ENCODE measurements around the gene NAV1.

NAV1 gene

GRCh38 chr1:201556841-201557571 lies 18.1 kb downstream of the NAV1 start:
- H4K12ac ChIP-seq (ENCODE audit: low read depth, low read length): no peak overlapping the region
- no peak overlapping the region for H3K23ac ChIP-seq (ENCODE audit: low read length)
- no peak overlapping the region for H4K8ac ChIP-seq (ENCODE audit: low read depth, low read length)
- no peak overlapping the region for H3K14ac ChIP-seq (ENCODE audit: low read length)
- H3K79me1 ChIP-seq (ENCODE audit: low read length): no peaks in the 10 kb centered on the region
- H4K91ac ChIP-seq (ENCODE audit: low read depth, low read length): no peak overlapping the region
- H3K4me3 ChIP-seq (ENCODE audit: low read depth, low read length): no peak overlapping the region
- no peak overlapping the region for H2BK120ac ChIP-seq (ENCODE audit: insufficient read depth, low read length, poor library complexity)
- peaks cover 6 to 8% of the 10 kb centered on the region in 2 experiments for H3K36me3 ChIP-seq (ENCODE audit: control insufficient read depth in 1 of 2, insufficient read depth in 2 of 2, low read length in 2 of 2)
- H2BK12ac ChIP-seq (ENCODE audit: low read length): no peak overlapping the region
- H3K4ac ChIP-seq (ENCODE audit: low read depth, low read length): peak overlapping the region; percentile 25
- H2BK5ac ChIP-seq (ENCODE audit: low read depth, low read length, poor library complexity): no peak overlapping the region
- no peaks in the 10 kb centered on the region for H3K27me3 ChIP-seq (ENCODE audit: insufficient read depth, low read length)
- no peak overlapping the region for H2AFZ ChIP-seq (ENCODE audit: insufficient read depth, low read length, poor library complexity)
- H3K79me2 ChIP-seq (ENCODE audit: control insufficient read depth, insufficient read depth, low read length, poor library complexity): peaks cover 14% of the 10 kb centered on the region
- peaks cover 30 to 45% of the 10 kb centered on the region in 2 experiments for H3K4me1 ChIP-seq (ENCODE audit: control insufficient read depth in 1 of 2, insufficient read depth in 2 of 2, low read length in 2 of 2)
- WGBS (ENCODE audit: extremely low coverage, insufficient coverage, insufficient read length): no CpG with 5 or more reads among the region's 5 CpGs
- H3K18ac ChIP-seq (ENCODE audit: low read length): peak overlapping the region; percentile 51
- H3K9ac ChIP-seq (ENCODE audit: low read length): no peak overlapping the region
- H2AK5ac ChIP-seq (ENCODE audit: low read length): no peak overlapping the region
- DNase-seq: no peak
- H3K9me3 ChIP-seq (ENCODE audit: insufficient read depth, low read depth, low read length): no peaks in the 10 kb centered on the region
- no peak overlapping the region for H3K4me2 ChIP-seq (ENCODE audit: low read length)
- H3K27ac ChIP-seq (ENCODE audit: low read depth, low read length): no peak overlapping the region

- peaks cover 32 to 45% of the 10 kb centered on the region in 2 experiments for H3K4me1 ChIP-seq (ENCODE audit: control insufficient read depth in 1 of 2, insufficient read depth in 2 of 2, low read length in 2 of 2)
- H3K9me3 ChIP-seq (ENCODE audit: insufficient read depth, low read depth, low read length): no peaks in the 10 kb centered on the region
- H3K23ac ChIP-seq (ENCODE audit: low read length): no peak overlapping the region
- peak overlapping the region; percentile 25 for H3K4ac ChIP-seq (ENCODE audit: low read depth, low read length)
- no peak overlapping the region for H2AFZ ChIP-seq (ENCODE audit: insufficient read depth, low read length, poor library complexity)
- no peak overlapping the region for H3K9ac ChIP-seq (ENCODE audit: low read length)
- H3K79me2 ChIP-seq (ENCODE audit: control insufficient read depth, insufficient read depth, low read length, poor library complexity): peaks cover 13% of the 10 kb centered on the region
- no CpG with 5 or more reads among the region's 7 CpGs for WGBS (ENCODE audit: extremely low coverage, insufficient coverage, insufficient read length)
- H3K79me1 ChIP-seq (ENCODE audit: low read length): no peaks in the 10 kb centered on the region
- H4K12ac ChIP-seq (ENCODE audit: low read depth, low read length): no peak overlapping the region
- H3K27me3 ChIP-seq (ENCODE audit: insufficient read depth, low read length): no peaks in the 10 kb centered on the region
- H3K4me3 ChIP-seq (ENCODE audit: low read depth, low read length): no peak overlapping the region
- H2AK5ac ChIP-seq (ENCODE audit: low read length): no peak overlapping the region
- no peak overlapping the region for H3K27ac ChIP-seq (ENCODE audit: low read depth, low read length)
- peaks cover 6 to 8% of the 10 kb centered on the region in 2 experiments for H3K36me3 ChIP-seq (ENCODE audit: control insufficient read depth in 1 of 2, insufficient read depth in 2 of 2, low read length in 2 of 2)
- no peak overlapping the region for H2BK5ac ChIP-seq (ENCODE audit: low read depth, low read length, poor library complexity)
- no peak overlapping the region for H2BK120ac ChIP-seq (ENCODE audit: insufficient read depth, low read length, poor library complexity)
- no peak overlapping the region for H3K18ac ChIP-seq (ENCODE audit: low read length)
- no peak overlapping the region for H3K4me2 ChIP-seq (ENCODE audit: low read length)
- no peak overlapping the region for H4K91ac ChIP-seq (ENCODE audit: low read depth, low read length)
- H4K8ac ChIP-seq (ENCODE audit: low read depth, low read length): no peak overlapping the region
- no peak overlapping the region for H3K14ac ChIP-seq (ENCODE audit: low read length)
- DNase-seq: no peak
- no peak overlapping the region for H2BK12ac ChIP-seq (ENCODE audit: low read length)
Observed at GRCh38 chr1:201557572-201557958, 18.6 kb downstream of the NAV1 start.

DNA sequence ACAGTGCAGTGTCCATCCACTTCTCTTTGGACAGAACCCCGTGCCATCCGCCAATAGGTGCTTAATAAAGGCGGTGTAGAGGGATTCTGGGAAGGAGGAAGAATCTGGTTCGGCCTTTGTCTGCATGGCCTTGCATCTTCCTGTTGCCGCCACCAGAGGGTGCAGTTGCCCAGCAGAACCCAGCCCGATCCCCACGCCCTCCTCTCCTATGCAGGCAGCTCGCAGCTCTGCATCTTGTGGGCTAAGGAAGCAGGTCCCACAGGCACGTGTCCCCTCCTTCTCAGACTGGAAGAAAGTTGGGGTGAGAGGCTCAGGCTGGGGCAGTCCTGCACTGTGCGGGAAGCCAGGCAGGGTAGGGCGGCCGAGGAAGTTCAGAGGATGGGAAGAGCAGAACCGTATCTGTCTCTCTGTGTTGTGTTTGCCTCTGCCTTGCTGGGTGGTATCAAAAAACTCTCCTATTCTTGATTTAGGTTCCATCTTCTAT lies 20.8 kb downstream of the NAV1 start:
- Histone ChIP-seq H3K4me1 (ENCODE audit: control insufficient read depth in 1 of 2, insufficient read depth in 2 of 2, low read length in 2 of 2) (peaks cover 20 to 30% of the 10 kb centered on the region in 2 experiments), H2AFZ (ENCODE audit: insufficient read depth, low read length, poor library complexity) (peak overlapping the region; percentile 66), H3K9me3 (ENCODE audit: insufficient read depth, low read depth, low read length) (no peaks in the 10 kb centered on the region), H3K14ac (ENCODE audit: low read length) (no peak overlapping the region), H3K79me2 (ENCODE audit: control insufficient read depth, insufficient read depth, low read length, poor library complexity) (peaks cover 5% of the 10 kb centered on the region), H3K4me3 (ENCODE audit: low read depth, low read length) (no peak overlapping the region), H3K79me1 (ENCODE audit: low read length) (no peaks in the 10 kb centered on the region), H3K18ac (ENCODE audit: low read length) (peak overlapping the region; percentile 57), H2BK12ac (ENCODE audit: low read length) (peak overlapping the region; percentile 28), H3K27me3 (ENCODE audit: insufficient read depth, low read length) (no peaks in the 10 kb centered on the region), H2BK5ac (ENCODE audit: low read depth, low read length, poor library complexity) (no peak overlapping the region), H4K12ac (ENCODE audit: low read depth, low read length) (peak overlapping the region; percentile 76), H3K9ac (ENCODE audit: low read length) (no peak overlapping the region), H4K8ac (ENCODE audit: low read depth, low read length) (peak overlapping the region; percentile 62), H3K23ac (ENCODE audit: low read length) (no peak overlapping the region), H3K27ac (ENCODE audit: low read depth, low read length) (no peak overlapping the region), H3K4ac (ENCODE audit: low read depth, low read length) (peak overlapping the region; percentile 42), H2BK120ac (ENCODE audit: insufficient read depth, low read length, poor library complexity) (no peak overlapping the region), H4K91ac (ENCODE audit: low read depth, low read length) (peak overlapping the region; percentile 3), H2AK5ac (ENCODE audit: low read length) (no peak overlapping the region), H3K4me2 (ENCODE audit: low read length) (no peak overlapping the region), H3K36me3 (ENCODE audit: control insufficient read depth in 1 of 2, insufficient read depth in 2 of 2, low read length in 2 of 2) (peaks cover 11 to 20% of the 10 kb centered on the region in 2 experiments)
- DNase-seq: peak; percentile 58 to 76
- no CpG with 5 or more reads among the region's 13 CpGs for WGBS (ENCODE audit: extremely low coverage, insufficient coverage, insufficient read length)

GRCh38 chr1:201560328-201561194 lies 21.6 kb downstream of the NAV1 start:
- peaks cover 5% of the 10 kb centered on the region for H3K79me2 ChIP-seq (ENCODE audit: control insufficient read depth, insufficient read depth, low read length, poor library complexity)
- no peak overlapping the region for H2BK12ac ChIP-seq (ENCODE audit: low read length)
- H3K9ac ChIP-seq (ENCODE audit: low read length): no peak overlapping the region
- H2BK120ac ChIP-seq (ENCODE audit: insufficient read depth, low read length, poor library complexity): no peak overlapping the region
- no peaks in the 10 kb centered on the region for H3K27me3 ChIP-seq (ENCODE audit: insufficient read depth, low read length)
- peak overlapping the region; percentile 61 for H3K18ac ChIP-seq (ENCODE audit: low read length)
- H3K4ac ChIP-seq (ENCODE audit: low read depth, low read length): peak overlapping the region; percentile 37
- no peak overlapping the region for H3K23ac ChIP-seq (ENCODE audit: low read length)
- H4K12ac ChIP-seq (ENCODE audit: low read depth, low read length): no peak overlapping the region
- no peak for DNase-seq
- no peaks in the 10 kb centered on the region for H3K9me3 ChIP-seq (ENCODE audit: insufficient read depth, low read depth, low read length)
- peaks cover 18 to 26% of the 10 kb centered on the region in 2 experiments for H3K4me1 ChIP-seq (ENCODE audit: control insufficient read depth in 1 of 2, insufficient read depth in 2 of 2, low read length in 2 of 2)
- H3K4me3 ChIP-seq (ENCODE audit: low read depth, low read length): no peak overlapping the region
- H2AK5ac ChIP-seq (ENCODE audit: low read length): no peak overlapping the region
- no peak overlapping the region for H2BK5ac ChIP-seq (ENCODE audit: low read depth, low read length, poor library complexity)
- H3K27ac ChIP-seq (ENCODE audit: low read depth, low read length): no peak overlapping the region
- H3K79me1 ChIP-seq (ENCODE audit: low read length): no peaks in the 10 kb centered on the region
- no CpG with 5 or more reads among the region's 9 CpGs for WGBS (ENCODE audit: extremely low coverage, insufficient coverage, insufficient read length)
- H3K36me3 ChIP-seq (ENCODE audit: control insufficient read depth in 1 of 2, insufficient read depth in 2 of 2, low read length in 2 of 2): peaks cover 11 to 23% of the 10 kb centered on the region in 2 experiments
- no peak overlapping the region for H3K4me2 ChIP-seq (ENCODE audit: low read length)
- H4K91ac ChIP-seq (ENCODE audit: low read depth, low read length): no peak overlapping the region
- no peak overlapping the region for H4K8ac ChIP-seq (ENCODE audit: low read depth, low read length)
- H3K14ac ChIP-seq (ENCODE audit: low read length): no peak overlapping the region
- no peak overlapping the region for H2AFZ ChIP-seq (ENCODE audit: insufficient read depth, low read length, poor library complexity)
